GM23248 (cell line): ENCODE measurements around the gene MGAT5.

Source experiments
- EZH2 ChIP-seq: fragments of 200-600 bp; sonication (generic); IDR thresholded peaks from 2 replicates; pipeline ENCODE4 v1.6.1; 2018; ENCODE audit warnings: antibody characterized with exemption, mild to moderate bottlenecking; ENCODE audit not compliant: insufficient read depth, poor library complexity, severe bottlenecking
- EZH2phosphoT487 ChIP-seq: fragments of 200-600 bp; sonication (generic); IDR thresholded peaks from 2 replicates; pipeline ENCODE4 v1.6.1; 2018; ENCODE audit warnings: antibody characterized with exemption, moderate library complexity, mild to moderate bottlenecking, low read depth; ENCODE audit not compliant: insufficient read depth

- no peak for TF ChIP-seq EZH2
- no peak for TF ChIP-seq EZH2phosphoT487
Observed at GRCh38 chr2:134463699-134464022, 209.8 kb downstream of the MGAT5 start.
